Skeletal muscle tissue (tissue), 4 donors: ENCODE measurements around the gene KLHDC7A. TPM values are rescaled to one million over a fixed set of nuclear protein-coding genes. Genes with fewer than 3 reads are reported as not detected.

Experiments used
- H3K27ac ChIP-seq: one replicate; pipeline ENCODE4 v1.7.0; 2013; ENCODE audit warnings: mild to moderate bottlenecking, low read depth, low read length, inconsistent platforms
- H3K27me3 ChIP-seq, 3 donors: one replicate each; pipeline ENCODE4 v1.7.0; 2013; ENCODE audit warnings: low read length in 3 of 3; ENCODE audit not compliant: control insufficient read depth in 3 of 3, insufficient read depth in 3 of 3
- H3K36me3 ChIP-seq, 3 donors: one replicate each; pipeline ENCODE4 v1.7.0; 2013; ENCODE audit warnings: low read length in 3 of 3; ENCODE audit not compliant: control insufficient read depth in 3 of 3, insufficient read depth in 3 of 3
- H3K4me1 ChIP-seq, 3 donors: one replicate each; pipeline ENCODE4 v1.7.0; 2013; ENCODE audit warnings: low read length in 3 of 3, mild to moderate bottlenecking in 3 of 3; ENCODE audit not compliant: control insufficient read depth in 3 of 3, insufficient read depth in 3 of 3
- H3K4me3 ChIP-seq, 3 donors: one replicate each; pipeline ENCODE4 v1.7.0; 2013; ENCODE audit warnings: low read length in 3 of 3
- H3K9ac ChIP-seq, 3 donors: one replicate each; pipeline ENCODE4 v1.7.0; 2013; ENCODE audit warnings: low read length in 3 of 3, mild to moderate bottlenecking in 3 of 3, moderate library complexity in 2 of 3, low read depth in 1 of 3
- H3K9me3 ChIP-seq, 3 donors: one replicate each; pipeline ENCODE4 v1.7.0; 2013; ENCODE audit warnings: low read length in 3 of 3; ENCODE audit not compliant: control insufficient read depth in 3 of 3
- total RNA-seq: library from RNA; depleted of rRNA; stranded (reverse); fragments of >200 nt; gene quantifications from one replicate; pipeline ENCODE4 v1.2.3, GENCODE V29; 2014
- donor health status: Osteomylitis.

The KLHDC7A gene
- total RNA-seq, 1 donor from 2014 or later: not detected

- Histone ChIP-seq H3K9me3 (no peaks in the 10 kb centered on the region), H3K4me3 (no peak overlapping the region), H3K4me1 (no peaks in the 10 kb centered on the region), H3K27me3 (peaks cover 12 to 27% (median 12%) of the 10 kb centered on the region in 3 donors), H3K36me3 (no peaks in the 10 kb centered on the region), H3K9ac (no peak overlapping the region), H3K27ac (no peak overlapping the region)
Measured at GRCh38 chr1:18526436-18527275, 45.9 kb downstream of the KLHDC7A start.

- Histone ChIP-seq H3K4me1 (no peaks in the 10 kb centered on the region), H3K4me3 (no peak overlapping the region), H3K36me3 (no peaks in the 10 kb centered on the region), H3K27ac (no peak overlapping the region), H3K9me3 (no peaks in the 10 kb centered on the region), H3K9ac (no peak overlapping the region), H3K27me3 (peaks cover 15 to 34% (median 18%) of the 10 kb centered on the region in 3 donors)
Measured at GRCh38 chr1:18527514-18527913, 46.8 kb downstream of the KLHDC7A start.

DNA sequence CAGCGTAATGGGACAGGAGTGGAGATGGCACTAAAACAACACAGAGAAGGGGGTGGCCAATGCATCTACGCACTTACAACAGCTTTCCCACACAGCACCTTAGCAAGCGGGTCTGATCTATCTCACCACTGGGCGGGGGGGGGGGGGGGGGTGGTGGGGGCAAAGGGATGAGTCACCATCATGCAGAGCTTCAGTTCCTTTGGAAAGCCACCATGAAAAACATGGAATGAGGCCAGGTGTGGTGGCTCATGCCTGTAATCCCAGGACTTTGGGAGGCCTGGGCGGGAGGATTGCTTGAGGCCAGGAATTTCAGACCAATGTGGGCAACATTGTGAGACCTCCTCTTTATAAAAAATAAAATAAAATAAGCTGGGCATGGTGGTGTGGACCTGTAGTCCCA is 47.2 kb downstream of the KLHDC7A start:
- Histone ChIP-seq H3K27me3 (peaks cover 15 to 37% (median 22%) of the 10 kb centered on the region in 3 donors), H3K36me3 (no peaks in the 10 kb centered on the region), H3K9ac (no peak overlapping the region), H3K4me3 (no peak overlapping the region), H3K4me1 (no peaks in the 10 kb centered on the region), H3K9me3 (no peaks in the 10 kb centered on the region), H3K27ac (no peak overlapping the region)

DNA sequence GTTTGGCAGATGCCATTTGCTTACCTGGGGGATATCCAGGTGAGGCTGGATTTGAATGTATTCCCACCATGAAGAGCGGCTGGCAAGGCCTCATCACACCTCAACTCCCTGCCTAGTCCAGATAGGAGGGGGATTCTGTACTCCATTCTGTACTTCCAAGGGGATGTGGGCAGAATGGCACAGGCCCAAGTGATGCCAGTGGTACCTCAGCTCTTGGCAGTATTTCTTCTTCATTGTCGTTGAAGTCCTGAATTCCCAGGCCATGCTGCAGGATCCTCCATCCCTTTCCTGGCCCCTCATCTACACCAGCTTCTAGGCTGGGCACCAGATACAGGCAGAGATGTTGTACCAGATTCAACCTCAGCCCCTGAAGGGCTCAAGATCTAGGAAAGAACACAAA is 47.9 kb downstream of the KLHDC7A start:
- H3K4me1 ChIP-seq: no peaks in the 10 kb centered on the region
- H3K4me3 ChIP-seq: no peak overlapping the region
- H3K9ac ChIP-seq: no peak overlapping the region
- no peaks in the 10 kb centered on the region for H3K36me3 ChIP-seq
- no peak overlapping the region for H3K27ac ChIP-seq
- no peaks in the 10 kb centered on the region for H3K9me3 ChIP-seq
- peaks cover 15 to 43% (median 26%) of the 10 kb centered on the region in 3 donors for H3K27me3 ChIP-seq

- Histone ChIP-seq H3K27ac (no peak overlapping the region), H3K9ac (no peak overlapping the region), H3K4me1 (no peaks in the 10 kb centered on the region), H3K9me3 (no peaks in the 10 kb centered on the region), H3K36me3 (no peaks in the 10 kb centered on the region), H3K27me3 (peaks cover 15 to 46% (median 26%) of the 10 kb centered on the region in 3 donors), H3K4me3 (no peak overlapping the region)
Measured at GRCh38 chr1:18529714-18530113, 49.0 kb downstream of the KLHDC7A start.

- Histone ChIP-seq H3K4me3 (no peak overlapping the region), H3K4me1 (no peaks in the 10 kb centered on the region), H3K27ac (no peak overlapping the region), H3K9ac (no peak overlapping the region), H3K27me3 (peaks cover 15 to 49% (median 28%) of the 10 kb centered on the region in 3 donors), H3K9me3 (no peaks in the 10 kb centered on the region), H3K36me3 (no peaks in the 10 kb centered on the region)
Measured at GRCh38 chr1:18530587-18531502, 50.1 kb downstream of the KLHDC7A start.

- no peaks in the 10 kb centered on the region for H3K4me1 ChIP-seq
- H3K36me3 ChIP-seq: no peaks in the 10 kb centered on the region
- H3K9me3 ChIP-seq: no peaks in the 10 kb centered on the region
- H3K27ac ChIP-seq: no peak overlapping the region
- no peak overlapping the region for H3K9ac ChIP-seq
- peaks cover 15 to 54% (median 32%) of the 10 kb centered on the region in 3 donors for H3K27me3 ChIP-seq
- no peak overlapping the region for H3K4me3 ChIP-seq
Measured at GRCh38 chr1:18531503-18531845, 50.7 kb downstream of the KLHDC7A start.

DNA sequence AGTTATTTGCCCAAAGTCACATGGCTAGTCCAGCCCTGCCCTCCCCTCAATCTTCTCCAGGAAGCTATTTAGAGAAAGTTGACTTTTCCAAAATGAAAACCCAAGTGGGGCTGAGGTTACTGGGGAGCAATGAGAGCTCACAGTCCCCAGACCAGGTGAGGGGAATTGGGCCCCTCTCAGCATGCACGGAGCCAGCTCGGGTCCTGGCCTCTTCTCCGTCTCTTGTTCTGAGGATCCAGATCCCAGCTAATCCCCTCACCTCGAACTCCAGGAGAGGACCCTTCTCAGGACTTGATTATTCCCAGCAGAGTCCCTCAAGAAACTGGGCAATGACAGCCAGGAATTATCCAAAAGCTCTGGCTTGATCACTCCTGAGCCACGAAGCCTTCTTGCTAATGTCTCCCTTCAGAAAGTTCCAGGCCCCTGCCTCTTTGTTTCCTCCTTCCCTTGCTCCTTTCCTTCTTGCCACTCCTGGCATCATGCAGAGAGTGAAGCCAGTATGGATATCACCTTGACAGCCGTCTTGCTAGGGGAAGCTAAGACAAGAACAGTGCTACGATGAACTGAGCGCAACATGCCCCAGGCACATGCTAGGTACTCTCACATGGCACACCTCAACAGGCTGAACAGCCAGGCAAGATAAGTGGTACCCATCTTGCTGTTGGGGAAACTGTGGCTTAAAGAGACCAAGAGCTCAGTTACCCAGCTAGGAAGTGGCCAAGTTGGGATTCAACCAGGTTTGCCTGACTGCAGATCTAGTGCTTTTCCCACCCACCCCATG is 51.9 kb downstream of the KLHDC7A start:
- no peaks in the 10 kb centered on the region for H3K36me3 ChIP-seq
- H3K9me3 ChIP-seq: no peaks in the 10 kb centered on the region
- no peak overlapping the region for H3K4me3 ChIP-seq
- no peak overlapping the region for H3K27ac ChIP-seq
- H3K9ac ChIP-seq: no peak overlapping the region
- H3K27me3 ChIP-seq: peaks cover 10 to 61% (median 35%) of the 10 kb centered on the region in 3 donors
- H3K4me1 ChIP-seq: no peaks in the 10 kb centered on the region

- Histone ChIP-seq H3K27ac (no peak overlapping the region), H3K4me1 (no peaks in the 10 kb centered on the region), H3K9me3 (no peaks in the 10 kb centered on the region), H3K36me3 (no peaks in the 10 kb centered on the region), H3K4me3 (no peak overlapping the region), H3K27me3 (peaks cover 14 to 61% (median 37%) of the 10 kb centered on the region in 3 donors), H3K9ac (no peak overlapping the region)
Measured at GRCh38 chr1:18533259-18533658, 52.5 kb downstream of the KLHDC7A start.
